ENCODE data around the gene PHC2.

- TF ChIP-seq CTCF (IDR thresholded peaks at IDR 0.05) (no peak), POLR2AphosphoS5 (IDR thresholded peaks at IDR 0.05) (no peak), POLR2A (IDR thresholded peaks at IDR 0.05) (no peak)
Observed at GRCh38 chr1:33287317-33287716, 143.6 kb downstream of the PHC2 start.
